K562 (cell line): ENCODE data around the gene PTCD3. TPM values are rescaled to one million over a fixed set of nuclear protein-coding genes. Genes with fewer than 3 reads are reported as not detected.

Source experiments
- ATAC-seq: fragments of 200-7000 bp; cut with Tn5 transposase; 3 replicates; pipeline ENCODE4 v1.9.1; 2020; ENCODE audit warnings: moderate library complexity
- BruUV-seq: library from RNA; stranded (reverse); fragments of 400-500 nt; replicated peaks from 2 replicates; lab custom pipeline; 2021; lab: Mats Ljungman, UMichigan
- CTCF ChIA-PET: fragments of 300-600 bp; formaldehyde crosslinking; extraction: SDS; loops from one replicate; lab custom pipeline; 2021; ENCODE audit warnings: low intra/inter-chr PET ratio; lab: Yijun Ruan, JAX
- POLR2A ChIA-PET: fragments of 300-600, 350-650 bp; sonication (Branson Sonifier 250); formaldehyde crosslinking; extraction: SDS; loops from one replicate; lab custom pipeline; 2021; ENCODE audit warnings: antibody characterized with exemption, inconsistent platforms; lab: Yijun Ruan, JAX
- DNase-seq, 4 experiments: peaks; one replicate each; pipeline versions ENCODE4 v3.0.0 to v3.0.0-alpha.2; 2011 to 2018; ENCODE audit warnings: low spot score in 3 of 4, mixed read lengths in 3 of 4; ENCODE audit errors: extremely low read depth in 1 of 4
- FAIRE-seq: peaks from 2 replicates; lab custom pipeline; 2011; peaks lifted over from hg19 to GRCh38; lab: Jason Lieb, UNC
- H2AFZ ChIP-seq: 2 replicates; pipeline ENCODE4 v1.6.0; 2011; ENCODE audit warnings: low read depth, low read length, control low read depth, inconsistent platforms
- H3K27ac ChIP-seq: fragments of 200-600 bp; 3 replicates; pipeline ENCODE4 v1.8.0; 2011; ENCODE audit warnings: low read depth, mild to moderate bottlenecking, control low read depth, inconsistent platforms, low read length, moderate library complexity, mixed read lengths; ENCODE audit errors: extremely low read depth
- H3K27me3 ChIP-seq, 2 experiments: fragments of 300-600 bp in 1 of 2; 2 replicates in 1 of 2; 3 replicates in 1 of 2; pipeline versions ENCODE4 v1.6.0 to v1.8.0; 2011; ENCODE audit warnings: inconsistent platforms in 2 of 2, low read length in 2 of 2, mild to moderate bottlenecking in 1 of 2, mixed read lengths in 1 of 2, moderate library complexity in 1 of 2; ENCODE audit not compliant: control insufficient read depth in 2 of 2, insufficient read depth in 2 of 2
- H3K36me3 ChIP-seq: fragments of 300-600 bp; 3 replicates; pipeline ENCODE4 v1.8.0; 2011; ENCODE audit warnings: mild to moderate bottlenecking, low read length, inconsistent platforms; ENCODE audit not compliant: control insufficient read depth, insufficient read depth
- H3K4me1 ChIP-seq, 2 experiments: fragments of 200-600 bp in 1 of 2; replicated peaks in 1 of 2; 2 replicates in 1 of 2; 3 replicates in 1 of 2; pipeline versions ENCODE4 v1.5.1 to v1.8.0; 2011; ENCODE audit warnings: inconsistent platforms in 2 of 2, low read length in 2 of 2, mild to moderate bottlenecking in 1 of 2, mixed read lengths in 1 of 2, moderate library complexity in 1 of 2; ENCODE audit not compliant: control insufficient read depth in 2 of 2, insufficient read depth in 2 of 2
- H3K4me2 ChIP-seq: 2 replicates; pipeline ENCODE4 v1.6.1; 2011; ENCODE audit warnings: low read length, control low read depth, inconsistent platforms, mixed read lengths; ENCODE audit not compliant: insufficient read depth
- H3K4me3 ChIP-seq: fragments of 200-600 bp; sonication (generic), shearing (Covaris generic); 2 replicates; pipeline ENCODE4 v1.5.1; 2016; ENCODE audit warnings: control low read depth, inconsistent platforms
- H3K79me2 ChIP-seq: fragments of 200-600 bp; 3 replicates; pipeline ENCODE4 v1.8.0; 2011; ENCODE audit warnings: low read length, inconsistent platforms; ENCODE audit not compliant: control insufficient read depth, insufficient read depth
- H3K9ac ChIP-seq, 2 experiments: 2 replicates each; pipeline versions ENCODE4 v1.6.0 to v1.6.1; 2011; ENCODE audit warnings: low read depth in 2 of 2, low read length in 2 of 2, control low read depth in 1 of 2, inconsistent platforms in 1 of 2, mild to moderate bottlenecking in 1 of 2, mixed read lengths in 1 of 2; ENCODE audit not compliant: insufficient read depth in 1 of 2
- H3K9me1 ChIP-seq: one replicate; pipeline ENCODE4 v1.6.0; 2011; ENCODE audit warnings: inconsistent platforms, mild to moderate bottlenecking, low read length, moderate library complexity; ENCODE audit not compliant: control insufficient read depth, insufficient read depth
- H3K9me3 ChIP-seq: replicated peaks from 2 replicates; pipeline ENCODE4 v1.5.1; 2011; ENCODE audit warnings: low read depth, low read length, inconsistent platforms; ENCODE audit not compliant: control insufficient read depth, insufficient read depth
- H4K20me1 ChIP-seq: replicated peaks from 2 replicates; pipeline ENCODE4 v1.6.1; 2011; ENCODE audit warnings: low read length, inconsistent platforms, mixed read lengths; ENCODE audit not compliant: control insufficient read depth, insufficient read depth
- FOXP4 ChIP-seq: sonication (generic); formaldehyde crosslinking; IDR thresholded peaks from 2 replicates; pipeline ENCODE4 v1.8.0; 2022; ENCODE audit warnings: mild to moderate bottlenecking, missing genetic modification reagents, borderline replicate concordance
- HSF4 ChIP-seq: fragments of 250-450 bp; sonication (Bioruptor Pico); IDR thresholded peaks from 2 replicates; pipeline ENCODE4 v2.1.2; 2022; ENCODE audit warnings: mild to moderate bottlenecking, moderate library complexity, borderline replicate concordance
- WGBS: fragments of 100-300 bp; shearing (Covaris generic); methylation state at CpG from one replicate; pipeline ENCODE4 v1.1.6; 2016; ENCODE audit warnings: low coverage, mixed read lengths; ENCODE audit not compliant: insufficient coverage; ENCODE audit errors: missing lambda C conversion rate; 5-methylcytosine and 5-hydroxymethylcytosine counted together
- in situ Hi-C: fragments of 300-500 bp; cut with MboI; formaldehyde crosslinking; loops from 4 replicates; pipeline ENCODE4 v1.15.0; 2018; ENCODE audit warnings: inconsistent platforms, mixed read lengths
- intact Hi-C: fragments of 100-400 bp; cut with micrococcal nuclease; formaldehyde crosslinking; loops from 2 replicates; pipeline ENCODE4 v1.14.2; 2022
- polyA plus RNA-seq, 8 experiments: library from polyadenylated mRNA; depleted of rRNA in 4 of 8; stranded (reverse) in 5 of 8; unstranded in 3 of 8; fragments of >200 nt; fragmentation: Nextera tagmentation in 2 of 8; fragmentation: Illumina TruSeq in 1 of 8; extraction: Ambion mirVana in 2 of 8; extraction: Trizol in 1 of 8; gene quantifications; 2 replicates each; pipeline versions ENCODE4 v1.2.1 to v1.2.3, GENCODE V29; 2011 to 2014; ENCODE audit warnings: inconsistent platforms in 1 of 8, missing spikeins in 1 of 8
- total RNA-seq, 7 experiments: library from RNA; depleted of rRNA in 6 of 7; stranded (reverse); fragments of >200 nt in 6 of 7; fragmentation: Illumina TruSeq in 2 of 7; extraction: Trizol in 2 of 7; gene quantifications; 2 replicates each; pipeline versions ENCODE4 v1.2.1 to v1.2.3, GENCODE V29; 2011 to 2021; ENCODE audit warnings: low replicate concordance in 1 of 7

Gene PTCD3
- total and polyA plus RNA-seq, 9 of the 15 experiments (the other 6 are each of a cell fraction or from before 2014, with no cell fraction given) = 65.2 to 241 (median 172) TPM

GRCh38 chr2:86105969-86106945, at the start of gene PTCD3 (continued):
- no peak for TF ChIP-seq HSF4 (CRISPR knock-in tag)
- TF ChIP-seq, all 486 proteins: peak for 131

DNA sequence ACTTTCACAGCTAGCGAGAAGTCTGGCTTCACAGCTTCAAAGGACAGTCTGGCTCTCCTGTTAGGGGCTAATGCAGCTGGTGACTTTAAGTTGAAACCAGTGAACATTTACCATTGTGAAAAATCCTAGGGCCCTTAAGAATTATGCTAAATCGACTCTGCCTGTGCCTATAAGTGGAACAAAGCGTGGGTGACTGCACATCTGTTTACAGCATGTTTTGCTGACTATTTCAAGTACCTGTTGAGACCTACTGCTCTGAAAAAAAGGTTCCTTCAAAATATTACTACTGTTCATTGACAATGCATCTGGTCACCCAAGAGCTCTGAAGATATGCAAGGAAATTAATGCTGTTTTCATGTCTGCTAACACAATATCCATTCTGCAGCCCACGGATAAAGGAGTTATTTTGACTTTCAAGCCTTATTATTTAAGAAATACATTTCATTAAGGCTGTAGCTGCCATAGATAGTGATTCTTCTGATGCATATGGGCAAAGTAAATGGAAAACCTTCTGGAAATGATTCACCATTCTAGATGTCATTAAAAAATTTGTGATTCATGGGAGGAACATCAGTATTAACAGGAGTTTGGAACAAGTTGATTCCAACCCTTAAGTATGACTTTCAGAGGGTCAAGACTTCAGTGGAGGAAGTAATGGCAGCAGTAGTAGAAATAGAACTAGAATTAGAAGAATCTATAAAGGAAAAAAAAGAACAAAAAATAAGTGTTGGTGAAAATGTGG, 49.3 kb upstream of the PTCD3 start:
- Histone ChIP-seq H3K9me3 (no peaks in the 10 kb centered on the region), H3K4me3 (no peak overlapping the region), H3K9ac (no peak overlapping the region), H3K27me3 (no peaks in the 10 kb centered on the region), H3K79me2 (no peaks in the 10 kb centered on the region), H3K9me1 (no peaks in the 10 kb centered on the region), H2AFZ (no peak overlapping the region), H3K4me1 (no peaks in the 10 kb centered on the region), H3K36me3 (peaks cover 85% of the 10 kb centered on the region), H3K27ac (no peak overlapping the region), H4K20me1 (no peaks in the 10 kb centered on the region), H3K4me2 (no peak overlapping the region)
- WGBS = 91% methylated on average over 4 of the region's 4 CpGs
- no peak for TF ChIP-seq FOXP4 (CRISPR knock-in tag)
- DNase-seq (no peak), ATAC-seq (no peak), FAIRE-seq (peak; percentile 6)
- ChIA-PET CTCF (no interaction called here), POLR2A (no interaction called here)
- in situ Hi-C loops = no loop called here
- intact Hi-C loops = no loop called here
- BruUV-seq = no TSS peak
